Neuronal stem cell (in vitro differentiated cells): ENCODE results near the gene CYP11A1.
"Not testable (repeated sequence)": the region's sequence is repeated elsewhere in the genome, so short reads cannot be mapped to it uniquely, and the experiment has no call there.

Experiments used
- DNase-seq: peaks from one replicate; pipeline ENCODE4 v3.0.0-alpha.2; 2013; ENCODE audit warnings: low spot score
- H2AFZ ChIP-seq: one replicate; pipeline ENCODE4 v1.6.1; 2013; ENCODE audit warnings: mild to moderate bottlenecking, low read length, inconsistent platforms
- H2AK5ac ChIP-seq: 2 replicates; pipeline ENCODE4 v1.6.1; 2013; ENCODE audit warnings: low read depth, mild to moderate bottlenecking, inconsistent platforms, low read length, moderate library complexity, mixed read lengths
- H2BK120ac ChIP-seq: 2 replicates; pipeline ENCODE4 v1.6.1; 2013; ENCODE audit warnings: low read depth, mild to moderate bottlenecking, inconsistent platforms, low read length, moderate library complexity, mixed read lengths
- H2BK12ac ChIP-seq: one replicate; pipeline ENCODE4 v1.6.1; 2013; ENCODE audit warnings: low read length, inconsistent platforms
- H2BK15ac ChIP-seq: 2 replicates; pipeline ENCODE4 v1.6.1; 2013; ENCODE audit warnings: mild to moderate bottlenecking, low read length, inconsistent platforms, mixed read lengths
- H2BK5ac ChIP-seq: one replicate; pipeline ENCODE4 v1.6.1; 2013; ENCODE audit warnings: inconsistent platforms, mild to moderate bottlenecking, low read length, moderate library complexity
- H3K14ac ChIP-seq: one replicate; pipeline ENCODE4 v1.6.1; 2013; ENCODE audit warnings: low read length, inconsistent platforms
- H3K18ac ChIP-seq: 2 replicates; pipeline ENCODE4 v1.6.1; 2013; ENCODE audit warnings: low read length, inconsistent platforms
- H3K23ac ChIP-seq: 2 replicates; pipeline ENCODE4 v1.6.1; 2013; ENCODE audit warnings: low read depth, mild to moderate bottlenecking, mixed read lengths, low read length, inconsistent platforms; ENCODE audit not compliant: poor library complexity
- H3K27ac ChIP-seq: replicated peaks from 3 replicates; pipeline ENCODE4 v1.5.1; 2013; ENCODE audit warnings: low read length, inconsistent platforms
- H3K27me3 ChIP-seq, 3 experiments: 2 replicates each; pipeline ENCODE4 v1.6.1; 2013; ENCODE audit warnings: low read length in 3 of 3, mild to moderate bottlenecking in 2 of 3, inconsistent platforms in 1 of 3, low read depth in 1 of 3, mixed read lengths in 1 of 3, moderate library complexity in 1 of 3; ENCODE audit not compliant: control insufficient read depth in 3 of 3, insufficient read depth in 3 of 3
- H3K36me3 ChIP-seq, 2 donors: replicated peaks in 1 of 2; 2 replicates each; pipeline ENCODE4 v1.6.1; 2013; ENCODE audit warnings: low read length in 2 of 2; ENCODE audit not compliant: control insufficient read depth in 2 of 2, insufficient read depth in 2 of 2
- H3K4ac ChIP-seq: 2 replicates; pipeline ENCODE4 v1.6.1; 2013; ENCODE audit warnings: inconsistent platforms, mild to moderate bottlenecking, low read length, moderate library complexity
- H3K4me1 ChIP-seq, 2 donors: 1 replicate in 1 of 2; 2 replicates in 1 of 2; pipeline ENCODE4 v1.6.1; 2013; ENCODE audit warnings: low read length in 2 of 2, low read depth in 1 of 2; ENCODE audit not compliant: control insufficient read depth in 2 of 2, insufficient read depth in 1 of 2
- H3K4me2 ChIP-seq: one replicate; pipeline ENCODE4 v1.6.1; 2013; ENCODE audit warnings: mild to moderate bottlenecking, low read length, inconsistent platforms; ENCODE audit not compliant: insufficient read depth, poor library complexity, severe bottlenecking
- H3K4me3 ChIP-seq, 2 donors: 2 replicates each; pipeline ENCODE4 v1.5.1; 2013; ENCODE audit warnings: low read length in 2 of 2, mild to moderate bottlenecking in 2 of 2, inconsistent platforms in 1 of 2, moderate library complexity in 1 of 2
- H3K79me1 ChIP-seq: one replicate; pipeline ENCODE4 v1.6.1; 2013; ENCODE audit warnings: low read depth, mild to moderate bottlenecking, inconsistent platforms, low read length, moderate library complexity
- H3K9ac ChIP-seq: one replicate; pipeline ENCODE4 v1.6.1; 2013; ENCODE audit warnings: mild to moderate bottlenecking, low read depth, low read length, inconsistent platforms; ENCODE audit not compliant: poor library complexity
- H3K9me3 ChIP-seq, 2 donors: replicated peaks in 1 of 2; 2 replicates each; pipeline versions ENCODE3 to v1.6.1; 2013; ENCODE audit warnings: low read length in 2 of 2, mild to moderate bottlenecking in 2 of 2, inconsistent platforms in 1 of 2, low read depth in 1 of 2, mixed read lengths in 1 of 2, moderate library complexity in 1 of 2; ENCODE audit not compliant: control insufficient read depth in 2 of 2, insufficient read depth in 1 of 2
- H4K8ac ChIP-seq: one replicate; pipeline ENCODE4 v1.6.1; 2013; ENCODE audit warnings: low read depth, mild to moderate bottlenecking, inconsistent platforms, low read length, moderate library complexity
- H4K91ac ChIP-seq: one replicate; pipeline ENCODE4 v1.6.1; 2013; ENCODE audit warnings: low read length, low read depth, mild to moderate bottlenecking, inconsistent platforms; ENCODE audit not compliant: poor library complexity
- WGBS, 2 donors: extraction: QIAGEN DNeasy Blood & Tissue Kit; methylation state at CpG; one replicate each; pipeline ENCODE4 v1.1.7; 2013; ENCODE audit warnings: missing lambda C conversion rate in 2 of 2, mixed read lengths in 1 of 2; ENCODE audit not compliant: insufficient read length in 2 of 2, insufficient replicate concordance in 1 of 2; ENCODE audit errors: extremely low coverage in 2 of 2; 5-methylcytosine and 5-hydroxymethylcytosine counted together

The CYP11A1 gene

GRCh38 chr15:74359376-74359775 is 8.1 kb downstream of the CYP11A1 start:
- H3K4me3 ChIP-seq, H3K4me2 ChIP-seq, H2BK15ac ChIP-seq, H2AK5ac ChIP-seq, H4K8ac ChIP-seq, H3K9me3 ChIP-seq, H2BK120ac ChIP-seq, H3K4ac ChIP-seq, H3K27ac ChIP-seq, H3K14ac ChIP-seq, H3K9ac ChIP-seq, H3K18ac ChIP-seq, H3K79me1 ChIP-seq, H2AFZ ChIP-seq, H3K36me3 ChIP-seq, H3K23ac ChIP-seq, H2BK12ac ChIP-seq, H3K4me1 ChIP-seq, H2BK5ac ChIP-seq, H4K91ac ChIP-seq, DNase-seq: not testable (repeated sequence)
- no CpG with 5 or more reads among the region's 6 CpGs for whole genome bisulfite sequencing, 2 donors
- H3K27me3 ChIP-seq, result peaks cover 0 to 59% (median 1%) of the 10 kb centered on the region in 3 experiments

- not testable (repeated sequence) for H3K4me1 ChIP-seq
- WGBS, 2 donors, result no CpG with 5 or more reads among the region's 7 CpGs
These were observed 9.9 kb downstream of the CYP11A1 start for GRCh38 chr15:74357514-74357913.

GRCh38 chr15:74356050-74356449 is 11.4 kb downstream of the CYP11A1 start:
- H2BK12ac ChIP-seq, DNase-seq, H3K18ac ChIP-seq, H3K23ac ChIP-seq, H3K79me1 ChIP-seq, H3K9me3 ChIP-seq, H3K4me2 ChIP-seq, H3K4me3 ChIP-seq, H2AFZ ChIP-seq, H3K36me3 ChIP-seq, H4K8ac ChIP-seq, H3K4ac ChIP-seq, H3K4me1 ChIP-seq, H3K14ac ChIP-seq, H2BK5ac ChIP-seq, H2BK120ac ChIP-seq, H2BK15ac ChIP-seq, H3K9ac ChIP-seq, H4K91ac ChIP-seq, H3K27ac ChIP-seq, H2AK5ac ChIP-seq: not testable (repeated sequence)
- WGBS, 2 donors, result no CpG with 5 or more reads among the region's 6 CpGs
- H3K27me3 ChIP-seq, result peaks cover 0 to 33% (median 0%) of the 10 kb centered on the region in 3 experiments

More at GRCh38 chr15:74357514-74357913, 9.9 kb downstream of the CYP11A1 start:
- not testable (repeated sequence) for H3K14ac ChIP-seq, H2BK12ac ChIP-seq, H3K79me1 ChIP-seq, DNase-seq, H2BK5ac ChIP-seq, H2BK120ac ChIP-seq, H3K4me3 ChIP-seq, H2AFZ ChIP-seq, H3K36me3 ChIP-seq, H3K9ac ChIP-seq, H4K8ac ChIP-seq, H4K91ac ChIP-seq, H3K4me2 ChIP-seq, H2AK5ac ChIP-seq, H3K27ac ChIP-seq, H3K23ac ChIP-seq, H3K18ac ChIP-seq, H3K9me3 ChIP-seq, H3K4ac ChIP-seq, H2BK15ac ChIP-seq
- peaks cover 0 to 42% (median 0%) of the 10 kb centered on the region in 3 experiments for H3K27me3 ChIP-seq

- not testable (repeated sequence) for H2BK120ac ChIP-seq, H3K4me3 ChIP-seq, H4K91ac ChIP-seq, H3K4me2 ChIP-seq, H3K36me3 ChIP-seq, H2BK15ac ChIP-seq, H2BK5ac ChIP-seq, H3K18ac ChIP-seq, H3K4me1 ChIP-seq, H3K79me1 ChIP-seq, H2AK5ac ChIP-seq, H2AFZ ChIP-seq, H3K27ac ChIP-seq, H3K23ac ChIP-seq, H3K9ac ChIP-seq, H3K4ac ChIP-seq, H3K9me3 ChIP-seq, DNase-seq, H2BK12ac ChIP-seq, H4K8ac ChIP-seq, H3K14ac ChIP-seq
- no CpG with 5 or more reads among the region's 2 CpGs for WGBS, 2 donors
- peaks cover 0 to 26% (median 0%) of the 10 kb centered on the region in 3 experiments for H3K27me3 ChIP-seq
These were observed 13.5 kb downstream of the CYP11A1 start for GRCh38 chr15:74353992-74354391.
